AG10803 (cell line): ENCODE measurements around the gene FAM110D.

ENCODE experiments used
- DNase-seq: peaks from one replicate; pipeline ENCODE4 v3.0.0; 2010; ENCODE audit warnings: low read depth
- H3K4me3 ChIP-seq: 2 replicates; pipeline ENCODE4 v1.5.1; 2011; ENCODE audit warnings: mild to moderate bottlenecking, low read length, control low read depth
- CTCF ChIP-seq: conservative IDR thresholded peaks from 2 replicates; pipeline ENCODE4 v1.5.1; 2011; ENCODE audit warnings: mild to moderate bottlenecking, low read length, control low read depth, inconsistent platforms

FAM110D gene

GRCh38 chr1:26169669-26170471 is 11.0 kb downstream of the FAM110D start, which contains the start of gene ZNF593:
ZNF593 (plus strand) TSS chr1:26169908; CDS start chr1:26169984, 76 bp downstream.
- peak within 1 kb of the TSS; percentile 83 for H3K4me3 ChIP-seq
- peak; percentile 87 for DNase-seq
- TF ChIP-seq CTCF: peak; percentile 74

- peak overlapping the region; percentile 83 for H3K4me3 ChIP-seq
- TF ChIP-seq CTCF: no peak
- DNase-seq: no peak
These were observed 11.6 kb downstream of the FAM110D start for GRCh38 chr1:26170472-26170821.

- H3K4me3 ChIP-seq: peak within 1 kb of the TSS; percentile 83
- no peak for DNase-seq
- TF ChIP-seq CTCF: no peak
These were observed 12.5 kb downstream of the FAM110D start, which contains the start of gene ZNF593OS for GRCh38 chr1:26171084-26172072. ZNF593OS (minus strand) TSS chr1:26171832; CDS start chr1:26171661, 171 bp downstream.

- no peak overlapping the region for H3K4me3 ChIP-seq
- no peak for DNase-seq
- TF ChIP-seq CTCF: no peak
These were observed 16.5 kb downstream of the FAM110D start for GRCh38 chr1:26175346-26175745.

GRCh38 chr1:26177182-26177684 is 18.4 kb downstream of the FAM110D start, which contains the start of gene CNKSR1:
CNKSR1 (plus strand) TSS chr1:26177491; CDS start chr1:26177548, 57 bp downstream.
- H3K4me3 ChIP-seq: no peak within 1 kb of the TSS
- DNase-seq: no peak
- TF ChIP-seq CTCF: no peak

- no peak for TF ChIP-seq CTCF
- DNase-seq: no peak
- H3K4me3 ChIP-seq: no peak overlapping the region
These were observed 21.2 kb downstream of the FAM110D start for GRCh38 chr1:26180010-26180506.
